GM19099 (cell line): ENCODE measurements around the gene KCND2.

Source experiments
- POLR2A ChIP-seq: IDR thresholded peaks from 3 replicates; pipeline ENCODE4 v1.6.1; 2011; ENCODE audit warnings: low read depth; ENCODE audit not compliant: insufficient read length; ENCODE audit errors: extremely low read depth

Gene KCND2

DNA sequence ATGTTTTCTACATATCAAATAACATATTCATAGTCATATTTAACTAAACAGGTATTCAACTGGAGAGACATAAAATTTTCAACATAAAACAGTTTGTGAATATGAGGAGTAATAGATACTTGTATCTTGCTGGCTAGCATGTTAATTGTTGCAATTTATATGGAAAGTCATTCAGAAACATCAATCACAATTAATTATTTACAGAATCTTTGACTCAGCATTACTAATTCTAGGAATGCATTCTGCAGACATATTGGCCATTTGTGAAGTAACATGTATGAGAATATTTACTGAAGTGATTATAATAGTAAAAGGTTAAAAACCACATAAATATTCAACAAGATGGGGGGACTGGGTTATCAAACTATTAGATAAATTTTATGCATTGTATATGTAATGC, 381.3 kb downstream of the KCND2 start:
- TF ChIP-seq POLR2A: no peak

GRCh38 chr7:120658516-120658915, 385.5 kb downstream of the KCND2 start:
- no peak for TF ChIP-seq POLR2A

DNA sequence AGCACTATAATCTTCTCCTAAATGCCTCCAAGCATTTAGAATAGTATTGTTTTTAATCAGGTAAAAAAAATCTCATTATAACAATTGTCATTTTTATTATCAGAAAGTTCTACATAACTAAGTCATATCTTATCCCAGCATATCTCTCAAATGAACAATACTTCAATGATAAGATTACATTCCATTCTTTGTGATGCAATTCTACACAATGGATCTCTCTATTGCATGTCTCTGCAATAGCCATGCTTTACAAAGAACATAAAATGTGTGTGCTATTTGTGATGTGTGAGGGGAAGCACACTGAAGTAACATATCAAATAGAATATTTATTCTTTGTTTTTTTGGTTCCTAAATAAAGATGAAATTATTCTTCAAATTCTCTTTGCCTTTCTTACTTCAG, 389.3 kb downstream of the KCND2 start:
- TF ChIP-seq POLR2A: no peak

DNA sequence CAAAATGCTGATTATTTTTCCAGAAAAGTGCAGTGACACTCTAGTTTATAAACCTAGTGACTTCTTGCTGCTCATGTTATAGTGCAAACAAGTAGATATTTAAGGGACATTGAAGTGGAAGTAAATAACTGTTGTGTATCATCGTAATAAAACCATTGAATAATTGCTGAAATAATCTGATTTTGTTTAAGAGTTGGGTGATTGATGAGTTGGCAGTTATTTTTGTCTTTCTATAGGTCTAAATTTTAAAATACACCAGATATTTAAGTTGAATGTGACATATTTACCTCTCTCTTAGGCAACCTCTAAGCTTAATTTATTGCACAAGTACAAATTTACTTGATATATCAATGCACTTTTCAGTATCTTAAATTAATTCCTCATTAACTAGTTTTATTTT, 392.1 kb downstream of the KCND2 start:
- TF ChIP-seq POLR2A: no peak

DNA sequence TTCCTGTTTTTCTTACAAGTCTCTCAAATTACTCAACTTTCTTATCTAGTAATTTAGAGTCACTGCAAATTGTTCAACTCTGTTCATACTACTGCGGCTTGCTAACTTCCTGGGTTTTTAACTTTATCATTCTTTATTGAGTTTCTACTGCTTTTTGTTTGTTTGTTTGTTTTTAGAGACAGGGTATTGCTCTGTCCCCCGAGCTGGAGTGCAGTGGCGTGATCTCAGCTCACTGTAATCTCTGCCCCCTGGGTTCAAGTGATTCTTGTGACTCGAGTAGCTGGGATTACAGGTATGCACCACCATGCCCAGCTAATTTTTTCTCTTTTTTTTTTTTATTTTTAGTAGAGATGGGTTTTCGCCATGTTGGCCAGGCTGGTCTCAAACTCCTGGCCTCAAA, 402.1 kb downstream of the KCND2 start:
- TF ChIP-seq POLR2A: no peak

GRCh38 chr7:120677535-120677934, 404.6 kb downstream of the KCND2 start:
- TF ChIP-seq POLR2A: no peak

- no peak for TF ChIP-seq POLR2A
Observed at GRCh38 chr7:120680985-120681384, 408.0 kb downstream of the KCND2 start.

DNA sequence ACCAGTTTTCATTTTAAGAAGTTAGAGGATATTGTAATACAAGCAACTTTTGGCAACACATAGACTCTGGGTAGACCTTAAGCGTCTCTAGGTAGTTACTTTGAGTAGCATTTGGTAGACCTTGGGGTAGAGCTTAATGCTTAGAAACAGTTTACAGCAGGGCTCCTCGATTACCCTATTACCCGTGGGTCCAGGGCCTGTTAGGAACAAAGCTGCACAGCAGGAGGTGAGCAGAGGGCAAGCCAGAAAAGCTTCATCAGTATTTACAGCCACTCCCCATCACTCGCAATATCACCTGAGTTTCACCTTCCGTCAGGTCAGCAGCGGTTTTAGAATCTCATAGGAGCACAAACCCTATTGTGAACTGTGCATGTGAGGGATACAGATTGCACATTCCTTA, 411.5 kb downstream of the KCND2 start:
- TF ChIP-seq POLR2A: no peak

GRCh38 chr7:120691915-120692314, 418.9 kb downstream of the KCND2 start:
- TF ChIP-seq POLR2A: no peak

GRCh38 chr7:120695848-120696247, 422.9 kb downstream of the KCND2 start:
- no peak for TF ChIP-seq POLR2A

GRCh38 chr7:120700796-120701195, 427.8 kb downstream of the KCND2 start:
- TF ChIP-seq POLR2A: no peak

DNA sequence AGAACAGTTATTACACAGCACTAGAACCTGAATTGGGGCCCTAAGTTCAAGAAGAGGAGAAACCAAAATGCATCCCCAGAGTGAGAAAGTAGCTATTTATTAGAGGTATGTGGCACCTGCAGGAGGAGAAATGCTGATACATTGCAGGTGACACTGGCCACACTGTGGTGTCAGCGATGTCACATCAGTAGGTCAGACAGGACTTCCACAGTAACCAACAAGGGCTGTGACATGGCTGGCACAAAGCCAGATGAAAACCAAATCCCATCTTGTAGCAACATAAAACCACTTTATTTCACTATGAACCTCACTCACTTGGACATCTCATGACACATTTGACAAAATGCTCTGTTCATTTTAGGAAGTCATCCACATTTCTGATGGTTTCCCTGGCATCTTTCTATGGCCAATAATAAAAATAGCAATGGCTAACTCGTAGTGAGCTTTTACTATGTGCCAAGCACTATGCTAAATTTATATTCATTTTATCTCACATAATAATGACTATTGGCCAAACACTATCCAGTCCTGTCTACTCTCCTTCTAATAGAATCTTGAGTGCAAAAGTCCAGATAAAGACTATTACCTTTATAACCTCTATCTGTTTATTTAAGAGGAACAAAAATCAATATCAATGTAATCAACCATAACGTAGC, 430.7 kb downstream of the KCND2 start:
- no peak for TF ChIP-seq POLR2A

- no peak for TF ChIP-seq POLR2A
Observed at GRCh38 chr7:120709252-120709971, 436.4 kb downstream of the KCND2 start.

DNA sequence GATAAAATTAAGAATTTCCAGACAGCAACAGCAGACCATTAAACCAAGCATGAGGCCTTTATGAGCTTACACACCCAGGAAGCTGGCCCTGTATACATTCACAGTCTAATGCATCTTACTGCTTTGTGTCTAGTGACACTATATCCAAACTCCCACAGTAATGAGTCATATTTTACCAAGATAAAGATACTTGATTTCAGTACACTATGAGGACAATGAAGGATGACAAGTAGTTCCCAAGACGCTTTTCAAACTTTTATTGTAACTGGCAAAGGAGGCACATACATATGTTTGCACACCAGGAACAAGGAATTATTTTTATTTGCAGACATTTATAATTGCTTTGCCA, 437.0 kb downstream of the KCND2 start:
- TF ChIP-seq POLR2A: no peak

DNA sequence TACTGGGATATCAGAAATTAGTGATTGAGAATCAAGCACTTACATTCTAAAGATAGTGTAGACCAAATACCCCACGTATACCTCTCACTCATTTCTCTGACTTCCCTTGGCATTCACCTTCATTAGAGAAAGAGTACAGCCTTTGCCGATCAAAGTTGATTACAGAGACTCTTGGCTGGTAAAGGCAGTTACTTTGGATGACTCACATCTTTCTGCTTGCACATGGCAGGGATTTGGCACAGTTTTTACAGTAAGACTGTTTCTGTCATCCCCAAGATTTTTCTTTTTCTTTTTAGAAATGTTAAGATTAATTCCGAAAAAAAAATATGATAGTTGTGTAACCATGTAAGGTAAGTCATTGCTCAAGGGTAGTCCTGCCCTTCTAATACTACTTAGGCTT, 442.0 kb downstream of the KCND2 start:
- no peak for TF ChIP-seq POLR2A

DNA sequence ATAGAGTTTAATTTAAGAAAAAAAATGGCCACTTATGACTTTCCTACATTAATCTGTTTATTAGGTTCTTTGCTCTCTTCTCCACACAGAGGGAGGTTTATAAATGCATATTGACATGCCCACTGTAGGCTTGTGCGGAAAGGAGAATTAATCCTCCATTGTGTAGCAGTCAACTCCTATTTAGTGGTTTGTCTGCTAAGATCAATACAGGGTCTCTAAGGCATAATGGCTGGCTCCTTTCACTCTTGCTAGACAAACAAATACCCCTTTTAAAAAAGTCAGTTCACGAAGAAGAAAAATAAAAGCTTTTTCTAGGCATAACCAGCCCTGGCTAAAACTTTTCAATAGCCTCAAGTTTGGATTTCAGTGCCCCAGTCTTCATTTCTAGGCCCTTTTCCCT, 443.3 kb downstream of the KCND2 start:
- no peak for TF ChIP-seq POLR2A

- TF ChIP-seq POLR2A: no peak
Observed at GRCh38 chr7:120717166-120717565, 444.2 kb downstream of the KCND2 start.

DNA sequence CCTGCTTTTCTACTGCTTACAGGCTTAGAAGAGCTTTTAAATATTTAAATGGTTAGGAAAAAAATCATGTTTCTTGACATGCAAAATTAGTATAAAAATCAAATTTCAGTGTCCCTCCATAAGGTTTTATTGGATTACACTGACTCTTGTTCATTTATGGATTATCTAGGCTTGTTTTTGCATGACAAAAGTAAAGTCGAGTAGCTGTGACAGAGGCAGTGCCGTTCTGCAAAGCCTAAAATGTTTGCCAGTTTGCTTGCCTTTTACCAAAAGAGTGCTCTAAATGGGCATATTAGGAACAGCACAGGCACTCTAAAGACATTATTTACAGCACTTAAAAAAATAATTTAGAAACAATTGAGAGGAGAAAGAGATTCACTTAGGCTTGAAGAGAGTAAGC, 445.4 kb downstream of the KCND2 start:
- TF ChIP-seq POLR2A: no peak

DNA sequence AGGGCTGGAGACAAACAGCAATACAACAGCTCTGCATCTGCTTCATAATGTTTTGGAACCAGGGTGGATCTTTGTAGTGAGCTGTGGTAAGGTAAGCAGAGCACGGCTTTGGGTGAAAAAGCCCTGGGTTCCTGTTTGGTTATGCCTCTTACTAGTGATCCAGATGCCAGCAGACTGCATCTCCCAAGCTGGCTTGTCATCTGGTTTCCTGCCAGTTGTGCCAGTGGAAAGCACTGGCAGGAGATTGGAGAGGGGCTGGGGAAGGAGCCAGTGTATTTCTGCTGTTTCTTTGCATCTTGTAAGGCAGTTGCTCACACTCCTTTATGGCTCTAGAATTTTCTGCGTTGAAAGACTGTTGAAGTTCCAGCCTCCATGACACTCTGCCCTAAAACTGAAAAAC, 447.3 kb downstream of the KCND2 start:
- no peak for TF ChIP-seq POLR2A
